ENCODE data around the gene THBS2. TPM values are rescaled to one million over a fixed set of nuclear protein-coding genes. Genes with fewer than 3 reads are reported as not detected.

The THBS2 gene
- total and polyA plus RNA-seq, 10 of the 15 experiments (the other 5 are each of a cell fraction or from before 2014, with no cell fraction given) = 0.07 to 0.10 TPM; not detected in 8

GRCh38 chr6:169236988-169237387 is 16.7 kb downstream of the THBS2 start (continued):
- no peak for TF ChIP-seq BCLAF1 (IDR thresholded peaks at IDR 0.05)
- TF ChIP-seq SMC3 (IDR thresholded peaks at IDR 0.05; ENCODE audit: borderline replicate concordance, low read length) = no peak
- TF ChIP-seq POU2F2 (IDR thresholded peaks at IDR 0.05; ENCODE audit: borderline replicate concordance, low read depth, low read length) = no peak
- no peak for TF ChIP-seq MTA2 (IDR thresholded peaks at IDR 0.05; ENCODE audit: low read depth)
- no peak for TF ChIP-seq STAT1 (conservative IDR thresholded peaks at IDR 0.05)
- no peak for TF ChIP-seq BMI1 (IDR thresholded peaks at IDR 0.05; ENCODE audit: borderline replicate concordance)
- TF ChIP-seq LARP7 (IDR thresholded peaks at IDR 0.05) = no peak
- no peak for TF ChIP-seq RAD21 (IDR thresholded peaks at IDR 0.05; ENCODE audit: insufficient read depth, low read depth, low read length)
- no peak for TF ChIP-seq MEF2A (IDR thresholded peaks at IDR 0.05; ENCODE audit: insufficient read depth, low read depth, low read length)

- WGBS (ENCODE audit: insufficient coverage, insufficient replicate concordance, low lambda C conversion rate, missing lambda C conversion rate) = 48% methylated on average over 8 of the region's 8 CpGs
Observed at GRCh38 chr6:169236545-169236944, 17.1 kb downstream of the THBS2 start.

More at GRCh38 chr6:169236545-169236944, 17.1 kb downstream of the THBS2 start:
- Histone ChIP-seq H2AFZ (ENCODE audit: control insufficient read depth, low read depth, low read length) (no peak overlapping the region), H3K36me3 (ENCODE audit: control insufficient read depth in 2 of 2, insufficient read depth in 2 of 2, low read length in 1 of 2) (no peaks in the 10 kb centered on the region), H3K27me3 (replicated peaks in 1 of 2; ENCODE audit: control insufficient read depth in 2 of 2, insufficient read depth in 2 of 2, low read length in 1 of 2) (no peaks in the 10 kb centered on the region), H3K27ac (ENCODE audit: control insufficient read depth, insufficient read depth) (no peak overlapping the region), H4K20me1 (ENCODE audit: control insufficient read depth, insufficient read depth) (no peaks in the 10 kb centered on the region), H3K4me2 (ENCODE audit: control insufficient read depth, insufficient read depth) (no peak overlapping the region), H3K4me3 (no peak overlapping the region), H3K9me3 (replicated peaks; ENCODE audit: control insufficient read depth, insufficient read depth, low read length) (peaks cover 2% of the 10 kb centered on the region; the same call in 1 of the 3 replicates), H3K9ac (ENCODE audit: control insufficient read depth, insufficient read depth, low read length) (no peak overlapping the region), H3K79me2 (ENCODE audit: control insufficient read depth, insufficient read depth, low read length) (no peaks in the 10 kb centered on the region), H3K4me1 (ENCODE audit: control insufficient read depth, insufficient read depth, low read length) (no peaks in the 10 kb centered on the region)
- in situ Hi-C loops (cut with MboI) (no loop called here), intact Hi-C loops (cut with micrococcal nuclease; ENCODE audit: unreplicated experiment) (no loop called here)
- ChIA-PET POLR2A (no interaction called here), CTCF (no interaction called here), RAD21 (ENCODE audit: unreplicated experiment) (no interaction called here), SMC1A (ENCODE audit: uncharacterized antibody, unreplicated experiment) (no interaction called here)
- no peak for TF ChIP-seq SP1 (IDR thresholded peaks at IDR 0.05; ENCODE audit: low read depth, low read length)
- TF ChIP-seq ZNF24 (IDR thresholded peaks at IDR 0.05) = no peak
- no peak for TF ChIP-seq CUX1 (IDR thresholded peaks at IDR 0.05; ENCODE audit: insufficient replicate concordance, low read depth, low read length)
- TF ChIP-seq ZBED1 (IDR thresholded peaks at IDR 0.05; ENCODE audit: borderline replicate concordance) = no peak
- no peak for TF ChIP-seq IKZF1 (conservative IDR thresholded peaks at IDR 0.05)
- no peak for TF ChIP-seq SRF (IDR thresholded peaks at IDR 0.05; ENCODE audit: low read depth in 2 of 2, low read length in 2 of 2)
- no peak for TF ChIP-seq STAT3 (IDR thresholded peaks at IDR 0.05; ENCODE audit: low read depth, low read length)
- ATAC-seq (no peak), FAIRE-seq (no peak), DNase-seq (ENCODE audit: low read depth, low spot score) (no peak)
- no TSS peak for BruUV-seq (replicated peaks)

Data from GM12878 (cell line).